Measurements from ENCODE around the gene CCDC137. TPM values are rescaled to one million over a fixed set of nuclear protein-coding genes. Genes with fewer than 3 reads are reported as not detected.

The CCDC137 gene
- total RNA-seq, 2 experiments from 2014 or later, result 39.4 to 61.4 TPM

DNA sequence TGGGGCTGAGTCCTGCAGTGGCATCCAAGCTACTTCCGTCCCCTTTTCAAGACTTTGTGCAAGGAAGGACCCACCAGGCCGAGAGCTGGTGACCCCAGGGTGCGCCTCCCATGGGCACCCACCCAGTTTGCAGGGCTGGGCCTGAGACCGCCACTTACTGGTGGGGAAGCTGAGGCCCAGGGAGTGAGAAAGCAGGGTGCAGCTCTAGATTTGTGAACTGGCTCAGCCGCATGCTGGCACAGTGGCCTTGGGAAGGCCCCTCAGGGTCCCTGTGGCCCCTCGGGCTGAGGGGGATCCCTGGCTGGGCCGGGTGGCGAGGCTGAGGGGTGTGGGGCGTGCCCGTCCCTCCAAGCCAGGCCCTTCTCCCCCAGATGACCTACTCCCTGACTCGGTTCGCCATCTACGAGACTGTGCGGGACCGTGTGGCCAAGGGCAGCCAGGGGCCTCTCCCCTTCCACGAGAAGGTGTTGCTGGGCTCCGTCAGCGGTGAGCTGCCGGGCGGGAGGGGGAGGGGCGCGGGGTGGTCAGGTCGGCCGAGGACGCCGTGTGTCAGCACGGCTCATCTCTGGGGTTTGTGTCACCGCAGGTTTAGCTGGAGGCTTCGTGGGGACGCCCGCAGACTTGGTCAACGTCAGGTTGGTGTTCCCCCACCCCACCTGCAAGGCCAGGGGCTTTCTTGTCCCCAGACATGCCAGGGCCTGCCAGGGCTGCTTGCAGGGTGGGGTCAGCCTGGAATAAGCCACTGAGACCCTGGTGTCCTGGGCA, 48.8 kb downstream of the CCDC137 start:
- ChIA-PET CTCF (ENCODE audit: unreplicated experiment) (no interaction called here), POLR2A (interaction anchor here (0.6 kb wide), 1 partner anchor 199 kb away, joined by 6 read pairs; no protein-coding TSS in a partner anchor)
- Histone ChIP-seq H3K4me1 (ENCODE audit: insufficient read depth, low read length, poor library complexity, severe bottlenecking) (peaks cover 26% of the 10 kb centered on the region), H3K36me3 (ENCODE audit: insufficient read depth, low read length) (peaks cover 31% of the 10 kb centered on the region), H3K9me2 (ENCODE audit: insufficient read depth, low read length) (no peaks in the 10 kb centered on the region), H3K9me3 (ENCODE audit: low read length) (no peaks in the 10 kb centered on the region), H3K4me2 (ENCODE audit: low read length) (no peak overlapping the region), H3K79me2 (ENCODE audit: insufficient read depth, low read depth, low read length) (peaks cover 8% of the 10 kb centered on the region; the same call in 1 of the 2 replicates), H3K27ac (ENCODE audit: low read depth, low read length, poor library complexity, severe bottlenecking) (no peak overlapping the region), H3K4me3 (ENCODE audit: low read depth, low read length, poor library complexity, severe bottlenecking) (no peak overlapping the region), H2AFZ (ENCODE audit: low read length) (no peak overlapping the region), H4K20me1 (ENCODE audit: insufficient read depth, low read length) (no peaks in the 10 kb centered on the region)
- no TSS peak for BruUV-seq (replicated peaks)
- no peak for TF ChIP-seq EZH2phosphoT487 (IDR thresholded peaks at IDR 0.05; ENCODE audit: borderline replicate concordance, low read depth, low read length)
- TF ChIP-seq, protein P1, sequence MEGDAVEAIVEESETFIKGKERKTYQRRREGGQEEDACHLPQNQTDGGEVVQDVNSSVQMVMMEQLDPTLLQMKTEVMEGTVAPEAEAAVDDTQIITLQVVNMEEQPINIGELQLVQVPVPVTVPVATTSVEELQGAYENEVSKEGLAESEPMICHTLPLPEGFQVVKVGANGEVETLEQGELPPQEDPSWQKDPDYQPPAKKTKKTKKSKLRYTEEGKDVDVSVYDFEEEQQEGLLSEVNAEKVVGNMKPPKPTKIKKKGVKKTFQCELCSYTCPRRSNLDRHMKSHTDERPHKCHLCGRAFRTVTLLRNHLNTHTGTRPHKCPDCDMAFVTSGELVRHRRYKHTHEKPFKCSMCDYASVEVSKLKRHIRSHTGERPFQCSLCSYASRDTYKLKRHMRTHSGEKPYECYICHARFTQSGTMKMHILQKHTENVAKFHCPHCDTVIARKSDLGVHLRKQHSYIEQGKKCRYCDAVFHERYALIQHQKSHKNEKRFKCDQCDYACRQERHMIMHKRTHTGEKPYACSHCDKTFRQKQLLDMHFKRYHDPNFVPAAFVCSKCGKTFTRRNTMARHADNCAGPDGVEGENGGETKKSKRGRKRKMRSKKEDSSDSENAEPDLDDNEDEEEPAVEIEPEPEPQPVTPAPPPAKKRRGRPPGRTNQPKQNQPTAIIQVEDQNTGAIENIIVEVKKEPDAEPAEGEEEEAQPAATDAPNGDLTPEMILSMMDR (conservative IDR thresholded peaks at IDR 0.05; ENCODE audit: low read length), result no peak
- intact Hi-C loops (cut with micrococcal nuclease; ENCODE audit: unreplicated experiment), result no loop called here
- no peak for DNase-seq (ENCODE audit: low spot score)

- no TSS peak for BruUV-seq (replicated peaks)
- ChIA-PET CTCF (ENCODE audit: unreplicated experiment) (no interaction called here), POLR2A (interaction anchor here (0.6 kb wide), 1 partner anchor 198 kb away, joined by 6 read pairs; no protein-coding TSS in a partner anchor)
Observed at GRCh38 chr17:81715872-81716673, 49.5 kb downstream of the CCDC137 start.

More at GRCh38 chr17:81715872-81716673, 49.5 kb downstream of the CCDC137 start:
- no peak for TF ChIP-seq EZH2phosphoT487 (IDR thresholded peaks at IDR 0.05; ENCODE audit: borderline replicate concordance, low read depth, low read length)
- TF ChIP-seq, protein P1 (conservative IDR thresholded peaks at IDR 0.05; ENCODE audit: low read length), result no peak
- peaks cover 18% of the 10 kb centered on the region for H3K4me1 ChIP-seq (ENCODE audit: insufficient read depth, low read length, poor library complexity, severe bottlenecking)
- no peaks in the 10 kb centered on the region for H3K9me2 ChIP-seq (ENCODE audit: insufficient read depth, low read length)
- H3K36me3 ChIP-seq (ENCODE audit: insufficient read depth, low read length), result peaks cover 27% of the 10 kb centered on the region
- no peak overlapping the region for H3K4me2 ChIP-seq (ENCODE audit: low read length)
- no peak overlapping the region for H2AFZ ChIP-seq (ENCODE audit: low read length)
- no peak for DNase-seq (ENCODE audit: low spot score)
- H3K4me3 ChIP-seq (ENCODE audit: low read depth, low read length, poor library complexity, severe bottlenecking), result no peak overlapping the region
- H3K79me2 ChIP-seq (ENCODE audit: insufficient read depth, low read depth, low read length), result peaks cover 8% of the 10 kb centered on the region; the same call in 1 of the 2 replicates
- no peak overlapping the region for H3K27ac ChIP-seq (ENCODE audit: low read depth, low read length, poor library complexity, severe bottlenecking)
- intact Hi-C loops (cut with micrococcal nuclease; ENCODE audit: unreplicated experiment), result no loop called here
- no peaks in the 10 kb centered on the region for H4K20me1 ChIP-seq (ENCODE audit: insufficient read depth, low read length)
- H3K9me3 ChIP-seq (ENCODE audit: low read length), result no peaks in the 10 kb centered on the region

Data from OCI-LY7 (cell line).